HepG2 (cell line): Measurements from ENCODE around the gene MRPL51. TPM values are rescaled to one million over a fixed set of nuclear protein-coding genes. Genes with fewer than 3 reads are reported as not detected.

Experiments used
- CBFB ChIP-seq: sonication (generic); formaldehyde crosslinking; IDR thresholded peaks from 2 replicates; pipeline ENCODE4 v1.4.0; 2020; ENCODE audit warnings: missing genetic modification reagents
- DBP ChIP-seq: sonication (generic); formaldehyde crosslinking; IDR thresholded peaks from 2 replicates; pipeline ENCODE4 v1.4.0; 2020; ENCODE audit warnings: missing genetic modification reagents; ENCODE audit errors: not compliant biosample characterization
- HBP1 ChIP-seq: IDR thresholded peaks from 2 replicates; pipeline ENCODE4 v1.6.1; 2016; ENCODE audit warnings: low read depth, control low read depth
- HDAC1 ChIP-seq: sonication (generic); formaldehyde crosslinking; IDR thresholded peaks from 2 replicates; pipeline ENCODE4 v1.5.1; 2020; ENCODE audit warnings: mild to moderate bottlenecking, missing genetic modification reagents
- IRX3 ChIP-seq: sonication (generic); formaldehyde crosslinking; IDR thresholded peaks from 2 replicates; pipeline ENCODE4 v1.8.1; 2023; ENCODE audit warnings: mild to moderate bottlenecking, low read depth, missing genetic modification reagents, borderline replicate concordance
- KAT8 ChIP-seq: IDR thresholded peaks from 2 replicates; pipeline ENCODE4 v1.6.1; 2016; ENCODE audit warnings: missing genetic modification reagents, missing compliant biosample characterization
- KLF13 ChIP-seq: sonication (generic); formaldehyde crosslinking; IDR thresholded peaks from 2 replicates; pipeline ENCODE4 v1.4.0; 2020; ENCODE audit warnings: mild to moderate bottlenecking, missing genetic modification reagents
- MED13 ChIP-seq: sonication (generic); formaldehyde crosslinking; IDR thresholded peaks from 2 replicates; pipeline ENCODE4 v1.5.0; 2020; ENCODE audit warnings: missing genetic modification reagents
- MED8 ChIP-seq: sonication (generic); formaldehyde crosslinking; IDR thresholded peaks from 2 replicates; pipeline ENCODE4 v1.8.1; 2023; ENCODE audit warnings: mild to moderate bottlenecking, missing genetic modification reagents; ENCODE audit not compliant: insufficient replicate concordance
- NFIB ChIP-seq: sonication (generic); formaldehyde crosslinking; IDR thresholded peaks from 2 replicates; pipeline ENCODE4 v1.9.0; 2021; ENCODE audit warnings: missing genetic modification reagents, mild to moderate bottlenecking, borderline replicate concordance
- PLRG1 ChIP-seq: fragments of 450-650 bp; conservative IDR thresholded peaks from 2 replicates; pipeline ENCODE4 v1.6.1; 2016
- RFX1 ChIP-seq: fragments of 450-650 bp; IDR thresholded peaks from 2 replicates; pipeline ENCODE4 v1.6.1; 2017
- RXRA ChIP-seq: sonication (generic); formaldehyde crosslinking; IDR thresholded peaks from 2 replicates; pipeline ENCODE4 v1.5.1; 2020; ENCODE audit warnings: missing genetic modification reagents
- ZBTB3 ChIP-seq: sonication (generic); formaldehyde crosslinking; IDR thresholded peaks from 2 replicates; pipeline ENCODE4 v1.4.0; 2020; ENCODE audit warnings: low read depth, mild to moderate bottlenecking, moderate library complexity, missing genetic modification reagents, borderline replicate concordance
- ZBTB33 ChIP-seq: sonication (generic); formaldehyde crosslinking; IDR thresholded peaks from 2 replicates; pipeline ENCODE4 v1.4.0; 2020; ENCODE audit warnings: missing genetic modification reagents
- ZHX1 ChIP-seq: sonication (generic); formaldehyde crosslinking; IDR thresholded peaks from 2 replicates; pipeline ENCODE4 v1.8.1; 2022; ENCODE audit warnings: low read depth, mild to moderate bottlenecking, missing genetic modification reagents
- ZKSCAN8 ChIP-seq: IDR thresholded peaks from 2 replicates; pipeline ENCODE4 v1.6.1; 2016; ENCODE audit warnings: borderline replicate concordance, missing genetic modification reagents, missing compliant biosample characterization
- ZNF235 ChIP-seq: sonication (generic); formaldehyde crosslinking; IDR thresholded peaks from 2 replicates; pipeline ENCODE4 v1.8.1; 2023; ENCODE audit warnings: mild to moderate bottlenecking, missing genetic modification reagents, borderline replicate concordance
- ZNF263 ChIP-seq: sonication (generic); formaldehyde crosslinking; IDR thresholded peaks from 2 replicates; pipeline ENCODE4 v1.4.0; 2020; ENCODE audit warnings: missing genetic modification reagents
- ZNF292 ChIP-seq: sonication (generic); formaldehyde crosslinking; IDR thresholded peaks from 2 replicates; pipeline ENCODE4 v1.8.1; 2022; ENCODE audit warnings: mild to moderate bottlenecking, low read depth, missing genetic modification reagents, borderline replicate concordance
- ZNF30 ChIP-seq: sonication (generic); formaldehyde crosslinking; IDR thresholded peaks from 2 replicates; pipeline ENCODE4 v1.5.0; 2020; ENCODE audit warnings: mild to moderate bottlenecking, missing genetic modification reagents
- ZNF333 ChIP-seq: sonication (generic); formaldehyde crosslinking; IDR thresholded peaks from 2 replicates; pipeline ENCODE4 v1.4.0; 2020; ENCODE audit warnings: mild to moderate bottlenecking, missing genetic modification reagents, borderline replicate concordance
- ZNF44 ChIP-seq: sonication (generic); formaldehyde crosslinking; IDR thresholded peaks from 2 replicates; pipeline ENCODE4 v1.5.1; 2020; ENCODE audit warnings: mild to moderate bottlenecking, missing genetic modification reagents
- ZNF879 ChIP-seq: sonication (generic); formaldehyde crosslinking; IDR thresholded peaks from 2 replicates; pipeline ENCODE4 v1.8.1; 2023; ENCODE audit warnings: missing genetic modification reagents
- ZNF883 ChIP-seq: sonication (generic); formaldehyde crosslinking; IDR thresholded peaks from 2 replicates; pipeline ENCODE4 v1.5.1; 2020; ENCODE audit warnings: mild to moderate bottlenecking, missing genetic modification reagents; ENCODE audit errors: not compliant biosample characterization
- polyA plus RNA-seq, 8 experiments: library from polyadenylated mRNA; depleted of rRNA in 3 of 8; stranded (reverse) in 7 of 8; unstranded in 1 of 8; fragments of >200 nt; fragmentation: Illumina TruSeq in 4 of 8; extraction: Trizol in 4 of 8; gene quantifications; 2 replicates each; pipeline versions ENCODE4 v1.2.1 to v1.2.3, GENCODE V29; 2011 to 2016; ENCODE audit warnings: low read depth in 4 of 8, missing spikeins in 1 of 8, mixed read lengths in 1 of 8; ENCODE audit not compliant: insufficient read depth in 1 of 8
- total RNA-seq, 5 experiments: library from RNA; depleted of rRNA; stranded (reverse); fragments of >200 nt; fragmentation: Illumina TruSeq; extraction: Trizol; gene quantifications; 2 replicates each; pipeline ENCODE4 v1.2.3, GENCODE V29; 2016; ENCODE audit warnings: low read depth in 1 of 5

Gene MRPL51
- total and polyA plus RNA-seq, 2 of the 13 experiments (the other 11 are each of a cell fraction or from before 2014, with no cell fraction given), result 64.8 to 278 TPM

- no peak for TF ChIP-seq DBP (CRISPR knock-in tag)
- 0 out of 2 replicates have a peak, but pooled peaks have one; percentile 54 for TF ChIP-seq HBP1 (CRISPR knock-in tag)
- no peak for TF ChIP-seq ZNF879 (CRISPR knock-in tag)
- no peak for TF ChIP-seq ZBTB33 (CRISPR knock-in tag)
- no peak for TF ChIP-seq KLF13 (CRISPR knock-in tag)
- no peak for TF ChIP-seq ZNF333 (CRISPR knock-in tag)
- no peak for TF ChIP-seq MED8 (CRISPR knock-in tag)
- no peak for TF ChIP-seq ZKSCAN8 (CRISPR knock-in tag)
- no peak for TF ChIP-seq IRX3 (CRISPR knock-in tag)
- no peak for TF ChIP-seq MED13 (CRISPR knock-in tag)
- 0 out of 2 replicates have a peak, but pooled peaks have one; percentile 10 for TF ChIP-seq ZHX1 (CRISPR knock-in tag)
- no peak for TF ChIP-seq ZNF30 (CRISPR knock-in tag)
- TF ChIP-seq HDAC1 (CRISPR knock-in tag), result peak; percentile 49
- TF ChIP-seq KAT8 (CRISPR knock-in tag), result no peak
- TF ChIP-seq ZNF292 (CRISPR knock-in tag), result no peak
- no peak for TF ChIP-seq RXRA (CRISPR knock-in tag)
- TF ChIP-seq PLRG1, result no peak
- TF ChIP-seq ZNF883 (CRISPR knock-in tag), result no peak
- TF ChIP-seq NFIB (CRISPR knock-in tag), result no peak
- no peak for TF ChIP-seq ZNF263 (CRISPR knock-in tag)
- no peak for TF ChIP-seq ZBTB3 (CRISPR knock-in tag)
- TF ChIP-seq ZNF235 (CRISPR knock-in tag), result no peak
- no peak for TF ChIP-seq ZNF44 (CRISPR knock-in tag)
- no peak for TF ChIP-seq RFX1
- TF ChIP-seq CBFB (CRISPR knock-in tag), result peak; percentile 33; the same call in 1 of the 2 replicates
Observed at GRCh38 chr12:6534945-6535696, 42.1 kb upstream of the MRPL51 start (continued).
